GM15510 (cell line): ENCODE results near the gene SFT2D3.

ENCODE experiments used
- POLR2A ChIP-seq: IDR thresholded peaks from 3 replicates; pipeline ENCODE4 v1.6.1; 2011; ENCODE audit warnings: borderline replicate concordance; ENCODE audit not compliant: insufficient read length; ENCODE audit errors: extremely low read depth

SFT2D3 gene

GRCh38 chr2:127735044-127735443, 33.7 kb downstream of the SFT2D3 start:
- TF ChIP-seq POLR2A, result no peak

DNA sequence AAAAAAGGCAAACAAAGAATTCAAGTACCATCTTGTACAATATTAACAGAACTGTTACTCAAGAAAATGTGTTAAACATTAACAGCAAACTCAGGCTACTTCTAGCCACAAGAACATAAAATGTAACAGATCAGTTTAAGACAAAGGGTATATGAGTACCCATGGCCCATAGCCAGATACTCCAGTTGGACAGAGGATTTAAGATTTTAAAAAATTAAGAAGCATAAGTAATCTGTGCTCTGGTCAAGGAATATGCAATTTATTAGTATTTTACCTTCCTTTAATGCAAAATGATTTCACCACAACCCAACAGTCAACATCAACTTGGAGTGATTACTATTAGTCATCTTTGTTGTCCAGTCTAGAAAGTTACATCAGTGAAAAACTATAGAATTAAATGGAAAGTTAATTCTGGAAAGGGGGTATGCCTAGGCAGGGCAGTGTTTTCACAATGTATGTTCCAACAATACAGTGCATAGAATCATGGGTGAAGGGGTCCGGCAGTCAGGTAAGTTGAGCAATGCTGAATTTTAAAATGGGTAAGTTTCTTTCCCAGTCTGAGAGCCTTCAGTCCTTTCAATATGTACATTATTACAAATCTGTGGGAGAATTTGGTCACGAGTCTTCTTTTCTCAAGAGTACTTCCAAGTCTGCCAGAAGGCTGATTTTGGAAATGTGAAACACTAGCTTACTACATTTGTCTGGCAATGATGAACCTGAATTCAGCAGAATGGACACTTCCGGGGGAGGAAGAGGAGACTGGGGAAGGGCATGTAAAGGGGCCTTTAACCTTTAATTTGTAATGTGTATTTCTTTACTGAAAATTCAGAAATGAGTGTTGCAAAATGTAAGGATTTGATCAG, 34.5 kb downstream of the SFT2D3 start:
- no peak for TF ChIP-seq POLR2A

- TF ChIP-seq POLR2A, result no peak
Measured at GRCh38 chr2:127737892-127738291, 36.6 kb downstream of the SFT2D3 start.

GRCh38 chr2:127739800-127740199, 38.5 kb downstream of the SFT2D3 start:
- no peak for TF ChIP-seq POLR2A

DNA sequence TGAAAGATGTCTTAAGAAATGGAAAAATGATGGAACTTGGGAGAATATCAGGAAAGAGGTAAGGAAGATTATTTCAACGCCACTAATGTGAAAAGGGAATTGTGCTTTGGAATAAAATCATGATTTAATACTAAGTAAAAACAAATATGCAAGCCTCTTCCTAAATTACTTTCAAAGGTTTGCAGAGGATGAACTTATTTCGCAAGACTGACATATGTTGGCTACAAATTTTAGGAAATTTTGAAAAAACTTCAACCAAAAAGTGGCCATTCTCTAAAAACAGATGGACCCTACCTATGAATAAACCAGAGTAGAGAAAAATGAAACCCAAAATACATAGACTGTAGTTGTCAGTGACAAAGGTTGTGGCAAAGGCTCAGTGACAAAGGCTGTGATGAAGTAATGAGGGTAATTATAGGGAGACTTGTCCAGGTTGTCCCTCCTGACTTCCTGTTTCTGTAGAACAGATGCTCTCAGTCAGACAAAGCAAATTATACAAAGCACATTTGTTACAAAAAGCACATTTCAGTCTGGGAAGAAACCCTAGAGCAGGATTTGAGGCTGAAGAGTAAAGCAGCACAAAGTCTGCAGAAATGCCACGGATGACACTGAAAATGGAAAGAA, 39.5 kb downstream of the SFT2D3 start:
- TF ChIP-seq POLR2A, result no peak

DNA sequence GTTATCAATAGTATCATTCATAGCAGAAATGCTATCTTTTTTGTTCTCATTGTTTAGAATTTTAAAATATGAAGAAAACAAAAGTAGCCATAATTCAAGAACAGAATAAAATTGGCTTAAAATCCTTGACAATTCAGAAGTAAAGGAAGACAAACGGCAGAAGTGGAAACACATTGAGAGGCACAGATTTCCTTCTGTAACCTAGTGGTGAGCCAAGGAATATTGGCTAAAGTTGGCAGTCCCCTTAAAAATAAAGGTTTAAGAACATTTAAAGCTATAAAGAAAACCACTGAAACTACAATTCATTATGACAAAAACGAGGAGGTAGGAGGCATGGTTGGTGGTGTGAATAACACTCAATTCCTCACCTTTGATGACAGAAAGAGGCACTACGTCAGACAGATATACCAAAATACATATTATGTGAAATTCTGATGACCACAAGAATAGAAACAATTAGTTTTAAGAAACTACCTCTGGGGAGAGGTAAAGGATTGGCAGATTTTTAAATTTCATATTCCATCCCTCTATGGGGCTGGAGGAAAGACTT, 42.3 kb downstream of the SFT2D3 start:
- no peak for TF ChIP-seq POLR2A

GRCh38 chr2:127747621-127748020, 46.3 kb downstream of the SFT2D3 start:
- TF ChIP-seq POLR2A, result no peak

GRCh38 chr2:127753374-127753773, 52.1 kb downstream of the SFT2D3 start:
- no peak for TF ChIP-seq POLR2A

- TF ChIP-seq POLR2A, result no peak
Measured at GRCh38 chr2:127754186-127754585, 52.9 kb downstream of the SFT2D3 start.
